A549 (cell line): Measurements from ENCODE around the gene GTF2IRD1. TPM values are rescaled to one million over a fixed set of nuclear protein-coding genes. Genes with fewer than 3 reads are reported as not detected.

Experiments used
- ATAC-seq, 2 experiments: fragments of 200-7000 bp in 1 of 2; fragments of >200 bp in 1 of 2; cut with Nextera tagmentation in 1 of 2; cut with Tn5 transposase in 1 of 2; 3 replicates each; pipeline versions ENCODE4 v1.8.0 to v1.9.1; 2018 to 2020; ENCODE audit warnings: mild to moderate bottlenecking in 1 of 2, moderate library complexity in 1 of 2
- CTCF ChIA-PET: fragments of 300-600 bp; sonication (Branson Sonifier 250); formaldehyde crosslinking; extraction: SDS; loops from one replicate; lab custom pipeline; 2021; ENCODE audit warnings: antibody characterized with exemption, inconsistent platforms; lab: Yijun Ruan, JAX
- POLR2A ChIA-PET: fragments of 350-600 bp; formaldehyde crosslinking; extraction: SDS; loops from one replicate; lab custom pipeline; 2021; ENCODE audit warnings: antibody characterized with exemption, inconsistent platforms; lab: Yijun Ruan, JAX
- DNase-seq, 2 experiments: peaks; one replicate each; pipeline versions ENCODE4 v3.0.0 to v3.0.0-alpha.2; 2011 to 2016; ENCODE audit warnings: low read depth in 1 of 2, low spot score in 1 of 2
- FAIRE-seq: peaks from 2 replicates; lab custom pipeline; 2011; peaks lifted over from hg19 to GRCh38; lab: Jason Lieb, UNC
- H3K27ac ChIP-seq, 2 experiments: fragments of >200 bp; sonication (Bioruptor Twin); formaldehyde crosslinking; 3 replicates each; pipeline ENCODE4 v1.5.1; 2016 to 2017
- H3K4me1 ChIP-seq: fragments of >200 bp; sonication (Bioruptor Twin); formaldehyde crosslinking; 3 replicates; pipeline ENCODE4 v1.6.1; 2016
- H3K4me2 ChIP-seq: fragments of >200 bp; sonication (Bioruptor Twin); formaldehyde crosslinking; 3 replicates; pipeline ENCODE4 v1.6.1; 2016
- H3K4me3 ChIP-seq: fragments of >200 bp; sonication (Bioruptor Twin); formaldehyde crosslinking; 3 replicates; pipeline ENCODE4 v1.5.1; 2016
- H3K9me3 ChIP-seq: fragments of >200 bp; sonication (Bioruptor Twin); formaldehyde crosslinking; 3 replicates; pipeline ENCODE4 v1.6.1; 2016
- ATOH8 ChIP-seq: fragments of 250-450 bp; sonication (Bioruptor Pico); IDR thresholded peaks from 2 replicates; pipeline ENCODE4 v1.5.0; 2020; ENCODE audit warnings: low read depth, mild to moderate bottlenecking, moderate library complexity
- BHLHE40 ChIP-seq: IDR thresholded peaks from 2 replicates; pipeline ENCODE4 v1.6.1; 2012; ENCODE audit warnings: low read depth, low read length, inconsistent platforms
- CBX8 ChIP-seq: fragments of 200-600 bp; sonication (generic); IDR thresholded peaks from 2 replicates; pipeline ENCODE4 v1.6.1; 2016
- CHD2 ChIP-seq: fragments of 150-350 bp; IDR thresholded peaks from 2 replicates; pipeline ENCODE4 v1.6.1; 2014; ENCODE audit warnings: low read length; ENCODE audit not compliant: partially characterized antibody
- E2F6 ChIP-seq: IDR thresholded peaks from 2 replicates; pipeline ENCODE4 v1.6.1; 2012; ENCODE audit warnings: low read depth, borderline replicate concordance
- EHF ChIP-seq: fragments of 250-450 bp; sonication (Bioruptor Pico); IDR thresholded peaks from 2 replicates; pipeline ENCODE4 v1.5.0; 2020; ENCODE audit warnings: mild to moderate bottlenecking
- EHMT2 ChIP-seq: fragments of 200-600 bp; sonication (generic); IDR thresholded peaks from 2 replicates; pipeline ENCODE4 v1.6.1; 2016; ENCODE audit warnings: antibody characterized with exemption, low read depth, mild to moderate bottlenecking, moderate library complexity
- ESRRA ChIP-seq: fragments of 150-350 bp; IDR thresholded peaks from 2 replicates; pipeline ENCODE4 v1.6.1; 2014; ENCODE audit warnings: mild to moderate bottlenecking, low read length, borderline replicate concordance
- FOXS1 ChIP-seq: fragments of 250-450 bp; sonication (Bioruptor Pico); IDR thresholded peaks from 2 replicates; pipeline ENCODE4 v1.5.0; 2020; ENCODE audit warnings: mild to moderate bottlenecking, moderate library complexity
- HEYL ChIP-seq: fragments of 250-450 bp; sonication (Bioruptor Pico); IDR thresholded peaks from 2 replicates; pipeline ENCODE4 v1.8.0; 2021; ENCODE audit warnings: mild to moderate bottlenecking, moderate library complexity
- HOXB5 ChIP-seq: fragments of 250-450 bp; sonication (Bioruptor Pico); IDR thresholded peaks from 2 replicates; pipeline ENCODE4 v1.5.0; 2020; ENCODE audit warnings: mild to moderate bottlenecking, moderate library complexity
- JUN ChIP-seq, 2 experiments: fragments of >200 bp; sonication (Bioruptor Twin); formaldehyde crosslinking; IDR thresholded peaks; 2 replicates in 1 of 2; 3 replicates in 1 of 2; pipeline ENCODE4 v1.6.1; 2016 to 2017
- JUNB ChIP-seq: fragments of >200 bp; sonication (Bioruptor Twin); formaldehyde crosslinking; IDR thresholded peaks from 2 replicates; pipeline ENCODE4 v1.6.1; 2016
- KDM1A ChIP-seq: fragments of 200-600 bp; sonication (generic); IDR thresholded peaks from 2 replicates; pipeline ENCODE4 v1.6.1; 2016; ENCODE audit warnings: low read depth, mild to moderate bottlenecking
- MAX ChIP-seq: IDR thresholded peaks from 2 replicates; pipeline ENCODE4 v1.6.1; 2012
- MAZ ChIP-seq: fragments of 150-350 bp; IDR thresholded peaks from 2 replicates; pipeline ENCODE4 v1.6.1; 2014; ENCODE audit warnings: antibody characterized with exemption, low read depth, low read length, borderline replicate concordance
- MYC ChIP-seq: IDR thresholded peaks from 2 replicates; pipeline ENCODE4 v1.6.1; 2012; ENCODE audit warnings: mild to moderate bottlenecking, inconsistent platforms, low read length, improper control_type of control experiment, borderline replicate concordance
- PBX3 ChIP-seq: IDR thresholded peaks from 2 replicates; pipeline ENCODE4 v1.6.1; 2012
- RAD21 ChIP-seq, 2 experiments: fragments of >200 bp in 1 of 2; sonication (Bioruptor Twin) in 1 of 2; formaldehyde crosslinking in 1 of 2; IDR thresholded peaks in 1 of 2; conservative IDR thresholded peaks in 1 of 2; 2 replicates in 1 of 2; 3 replicates in 1 of 2; pipeline ENCODE4 v1.6.1; 2012 to 2018; ENCODE audit warnings: inconsistent platforms in 1 of 2
- RARB ChIP-seq: fragments of 250-450 bp; sonication (Bioruptor Pico); IDR thresholded peaks from 2 replicates; pipeline ENCODE4 v1.8.0; 2021; ENCODE audit warnings: mild to moderate bottlenecking, moderate library complexity
- REST ChIP-seq: fragments of 200-600 bp; sonication (generic); IDR thresholded peaks from 2 replicates; pipeline ENCODE4 v1.6.1; 2016; ENCODE audit warnings: antibody characterized with exemption, mild to moderate bottlenecking, moderate library complexity
- RNF2 ChIP-seq: fragments of 200-600 bp; sonication (generic); IDR thresholded peaks from 2 replicates; pipeline ENCODE4 v1.6.1; 2016; ENCODE audit warnings: low read depth, mild to moderate bottlenecking, antibody characterized with exemption, moderate library complexity, borderline replicate concordance
- SREBF2 ChIP-seq: fragments of 450-650 bp; IDR thresholded peaks from 2 replicates; pipeline ENCODE4 v1.6.1; 2014; ENCODE audit warnings: mild to moderate bottlenecking, moderate library complexity
- TFCP2L1 ChIP-seq: fragments of 250-450 bp; sonication (Bioruptor Pico); IDR thresholded peaks from 2 replicates; pipeline ENCODE4 v1.5.0; 2021; ENCODE audit warnings: mild to moderate bottlenecking
- ZC3H11A ChIP-seq: fragments of 450-650 bp; IDR thresholded peaks from 2 replicates; pipeline ENCODE4 v1.6.1; 2014; ENCODE audit warnings: antibody characterized with exemption, mild to moderate bottlenecking
- ZFP36 ChIP-seq: fragments of 450-650 bp; IDR thresholded peaks from 2 replicates; pipeline ENCODE4 v1.6.1; 2014; ENCODE audit warnings: borderline replicate concordance; ENCODE audit not compliant: partially characterized antibody
- ZNF302 ChIP-seq: fragments of 250-450 bp; sonication (Bioruptor Pico); IDR thresholded peaks from 2 replicates; pipeline ENCODE4 v1.9.0; 2021; ENCODE audit warnings: inconsistent platforms, mild to moderate bottlenecking, moderate library complexity
- WGBS: methylation state at CpG from one replicate; pipeline ENCODE4 v1.1.6; 2017; ENCODE audit errors: missing lambda C conversion rate; 5-methylcytosine and 5-hydroxymethylcytosine counted together
- polyA plus RNA-seq, 4 experiments: library from polyadenylated mRNA; depleted of rRNA in 3 of 4; stranded (reverse); fragments of >200 nt; fragmentation: RNase III in 1 of 4; extraction: RNeasy Plus Mini Kit Qiagen cat#74134 plus additional on column Dnase treatment in 1 of 4; gene quantifications; 2 replicates in 3 of 4; 3 replicates in 1 of 4; pipeline ENCODE4 v1.2.3, GENCODE V29; 2011 to 2017

GTF2IRD1 gene
- polyA plus RNA-seq, 2 of the 4 experiments (the other 2 are of a cell fraction) = 19.9 to 20.5 TPM

GRCh38 chr7:74457007-74457406 is 3.3 kb downstream of the GTF2IRD1 start:
- WGBS = 89% methylated on average over 5 of the region's 5 CpGs
- peak overlapping the region in 1 of 2 experiments; percentile 35; a peak in 2 of 6 replicates for H3K27ac ChIP-seq
- FAIRE-seq (no peak), ATAC-seq (no peak), DNase-seq (no peak)
- TF ChIP-seq BHLHE40 = no peak
- no peak for TF ChIP-seq REST
- TF ChIP-seq MYC = no peak
- TF ChIP-seq HEYL (CRISPR knock-in tag) = no peak
- TF ChIP-seq RAD21 (conservative IDR thresholded peaks at IDR 0.05 in 1 of 2, IDR thresholded peaks at IDR 0.05 in 1 of 2) = no peak
- TF ChIP-seq JUNB = no peak
- TF ChIP-seq MAX = no peak
- no peak for TF ChIP-seq ZFP36
- no peak for TF ChIP-seq EHF (CRISPR knock-in tag)
- no peak for TF ChIP-seq TFCP2L1 (CRISPR knock-in tag)
- TF ChIP-seq MAZ = no peak
- TF ChIP-seq ZC3H11A = no peak
- no peak for TF ChIP-seq ATOH8 (CRISPR knock-in tag)
- no peak for TF ChIP-seq PBX3
- no peak for TF ChIP-seq ZNF302
- no peak for TF ChIP-seq EHMT2
- no peak for TF ChIP-seq FOXS1 (CRISPR knock-in tag)
- no peak for TF ChIP-seq RNF2
- TF ChIP-seq HOXB5 (CRISPR knock-in tag) = no peak
- no peak for TF ChIP-seq ESRRA
- H3K4me3 ChIP-seq = no peak overlapping the region
- CTCF ChIA-PET = no interaction called here
- peaks cover 18% of the 10 kb centered on the region for H3K4me1 ChIP-seq
- H3K4me2 ChIP-seq = no peak overlapping the region
- 0 out of 3 replicates have a peak, but pooled peaks cover 5% of the 10 kb centered on the region for H3K9me3 ChIP-seq
- POLR2A ChIA-PET = no interaction called here

GRCh38 chr7:74461970-74462706 is 8.4 kb downstream of the GTF2IRD1 start:
- H3K27ac ChIP-seq = peak overlapping the region in 1 of 2 experiments; percentile 17; a peak in 3 of 6 replicates
- peaks cover 8% of the 10 kb centered on the region for H3K4me1 ChIP-seq
- ATAC-seq (no peak), DNase-seq (no peak), FAIRE-seq (no peak)
- no peak overlapping the region for H3K4me3 ChIP-seq
- WGBS = 89% methylated on average over 15 of the region's 15 CpGs
- H3K9me3 ChIP-seq = no peaks in the 10 kb centered on the region
- POLR2A ChIA-PET = interaction anchor here (0.9 kb wide), 1 partner anchor 16 kb away, joined by 3 read pairs; no protein-coding TSS in a partner anchor
- H3K4me2 ChIP-seq = no peak overlapping the region
- CTCF ChIA-PET = interaction anchor here (1.2 to 1.9 kb wide), 4 partner anchors 10 to 61 kb away, joined by 3 to 7 read pairs (median 6); no protein-coding TSS in a partner anchor
- TF ChIP-seq JUN (IDR thresholded peaks at IDR 0.05) = no peak
- no peak for TF ChIP-seq RARB
- no peak for TF ChIP-seq CBX8
- no peak for TF ChIP-seq MAZ
- no peak for TF ChIP-seq E2F6
- no peak for TF ChIP-seq SREBF2
- TF ChIP-seq CHD2 = no peak
- no peak for TF ChIP-seq EHF (CRISPR knock-in tag)
- no peak for TF ChIP-seq KDM1A
- TF ChIP-seq REST = no peak
- no peak for TF ChIP-seq HEYL (CRISPR knock-in tag)
- no peak for TF ChIP-seq ZNF302
